Mucosa of gallbladder (tissue), 1 donor: ENCODE results near the gene MPRIP. TPM values are rescaled to one million over a fixed set of nuclear protein-coding genes. Genes with fewer than 3 reads are reported as not detected.
"Not testable (repeated sequence)": the region's sequence is repeated elsewhere in the genome, so short reads cannot be mapped to it uniquely, and the experiment has no call there.

Source experiments
- DNase-seq: peaks from one replicate; pipeline ENCODE4 v3.0.0-alpha.2; 2020; ENCODE audit warnings: low spot score
- total RNA-seq: library from RNA; stranded (reverse); gene quantifications from one replicate; pipeline ENCODE4 v1.2.1, GENCODE V29; 2021
- donor health status: DM: no; HTN: no; CAD: no.

MPRIP gene
- total RNA-seq, 1 donor from 2014 or later = 263 TPM

DNA sequence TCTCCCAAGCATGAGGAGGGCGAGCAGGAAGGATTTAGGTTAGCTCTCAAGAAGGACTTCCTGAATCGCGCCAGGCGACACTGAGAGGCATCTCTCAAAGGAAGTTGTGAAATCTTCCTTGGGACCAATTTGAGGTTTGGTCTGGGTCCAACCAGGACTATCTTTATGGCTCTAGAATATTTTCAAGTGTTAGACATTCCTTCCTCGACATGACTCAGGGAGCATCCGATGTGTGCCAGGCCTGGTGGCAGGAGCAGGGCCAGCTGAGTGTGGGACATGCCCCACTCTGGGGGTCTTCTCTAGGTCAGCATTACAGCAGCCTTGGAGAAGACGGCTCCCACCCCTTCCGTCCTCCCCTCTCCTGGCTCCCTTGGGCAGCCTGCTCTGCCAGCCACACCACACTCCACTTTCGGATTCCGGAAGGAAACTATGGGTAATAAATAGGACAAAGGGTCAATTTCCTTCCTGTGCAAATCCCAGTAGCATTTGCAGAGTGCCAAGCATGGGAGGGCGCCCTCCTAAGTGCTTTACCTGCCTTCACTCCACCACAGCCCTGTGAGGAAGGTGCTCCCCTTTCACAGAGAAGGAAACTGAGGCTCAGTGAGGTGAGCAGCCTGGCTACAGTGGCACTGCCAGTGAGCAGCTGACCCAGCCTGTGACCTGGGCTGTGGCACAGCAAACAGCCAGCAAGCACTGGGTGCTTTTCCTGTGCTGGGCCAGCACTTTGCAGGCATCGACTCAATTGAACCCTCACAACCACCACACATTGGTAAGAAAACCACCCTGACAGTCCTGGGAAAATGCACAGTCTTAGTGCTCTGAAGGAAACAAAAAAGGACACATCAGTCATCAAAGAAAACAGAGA, 31.0 kb upstream of the MPRIP start:
- DNase-seq = peak; percentile 53

- DNase-seq = not testable (repeated sequence)
Measured at GRCh38 chr17:17013828-17014747, 28.2 kb upstream of the MPRIP start.

- not testable (repeated sequence) for DNase-seq
Measured at GRCh38 chr17:17014748-17015124, 27.5 kb upstream of the MPRIP start.

DNA sequence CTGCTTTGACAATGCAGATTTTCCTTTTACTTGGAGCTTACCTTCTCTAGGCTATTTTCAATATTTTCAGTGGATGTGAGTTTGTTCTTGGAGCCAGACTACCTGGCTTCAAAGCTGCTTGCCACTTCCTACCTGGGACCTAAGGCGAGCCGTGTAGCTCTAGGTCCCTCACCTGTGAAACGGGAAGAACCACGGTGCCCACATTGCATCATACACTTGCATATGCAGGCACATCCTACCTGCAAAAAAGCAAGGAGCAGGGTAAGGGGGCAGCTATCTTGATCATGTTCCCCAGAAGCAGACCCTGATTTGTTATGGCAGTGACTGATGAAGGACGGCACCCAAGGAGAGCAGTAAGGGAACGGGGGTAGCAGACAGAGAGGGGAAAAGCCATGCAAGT, 27.0 kb upstream of the MPRIP start:
- DNase-seq = no peak

- not testable (repeated sequence) for DNase-seq
Measured at GRCh38 chr17:17016199-17017197, 25.8 kb upstream of the MPRIP start.

- no peak for DNase-seq
Measured at GRCh38 chr17:17017343-17018014, 24.8 kb upstream of the MPRIP start.

DNA sequence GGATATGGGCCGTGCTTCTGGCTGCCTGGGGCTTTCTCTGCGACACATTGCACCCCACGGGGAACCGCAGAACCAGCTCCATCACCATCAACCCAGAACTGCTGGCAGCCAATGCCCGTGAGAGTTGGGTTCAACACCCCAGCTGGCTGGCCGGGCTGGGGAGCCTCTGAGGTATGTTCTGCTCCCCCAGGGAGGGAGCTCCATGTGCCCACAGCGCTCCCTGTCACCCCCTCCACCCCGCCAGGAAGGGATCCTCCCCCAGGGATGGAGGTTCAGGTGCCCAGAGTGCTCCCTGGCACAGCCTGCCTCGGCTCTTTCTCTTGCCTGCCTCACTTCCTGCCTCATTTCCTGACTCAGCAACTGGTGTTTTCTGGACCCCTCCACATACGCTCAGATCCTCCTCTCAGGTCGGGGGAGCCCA, 24.2 kb upstream of the MPRIP start:
- no peak for DNase-seq

- DNase-seq = peak; percentile 77
Measured at GRCh38 chr17:17018612-17019429, 23.4 kb upstream of the MPRIP start.

DNA sequence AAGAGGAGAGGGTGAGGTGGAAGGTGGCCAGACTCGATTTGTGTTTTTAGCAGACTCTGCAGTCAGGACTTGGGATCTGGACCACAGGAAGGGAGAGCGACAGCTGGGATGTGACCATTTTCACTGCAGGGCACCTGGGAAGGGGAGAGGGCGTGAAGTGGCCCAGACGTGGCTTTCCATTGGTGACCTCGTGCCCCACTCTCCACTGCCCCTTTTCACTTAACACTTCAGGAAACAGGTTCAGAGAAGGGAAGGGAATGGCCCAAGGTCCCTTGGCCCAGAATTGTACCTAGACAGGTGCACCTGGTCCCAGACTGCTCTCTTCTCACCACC, 22.9 kb upstream of the MPRIP start:
- DNase-seq = no peak

GRCh38 chr17:17019891-17020456, 22.3 kb upstream of the MPRIP start:
- no peak for DNase-seq

GRCh38 chr17:17020821-17021193, 21.4 kb upstream of the MPRIP start:
- no peak for DNase-seq

DNA sequence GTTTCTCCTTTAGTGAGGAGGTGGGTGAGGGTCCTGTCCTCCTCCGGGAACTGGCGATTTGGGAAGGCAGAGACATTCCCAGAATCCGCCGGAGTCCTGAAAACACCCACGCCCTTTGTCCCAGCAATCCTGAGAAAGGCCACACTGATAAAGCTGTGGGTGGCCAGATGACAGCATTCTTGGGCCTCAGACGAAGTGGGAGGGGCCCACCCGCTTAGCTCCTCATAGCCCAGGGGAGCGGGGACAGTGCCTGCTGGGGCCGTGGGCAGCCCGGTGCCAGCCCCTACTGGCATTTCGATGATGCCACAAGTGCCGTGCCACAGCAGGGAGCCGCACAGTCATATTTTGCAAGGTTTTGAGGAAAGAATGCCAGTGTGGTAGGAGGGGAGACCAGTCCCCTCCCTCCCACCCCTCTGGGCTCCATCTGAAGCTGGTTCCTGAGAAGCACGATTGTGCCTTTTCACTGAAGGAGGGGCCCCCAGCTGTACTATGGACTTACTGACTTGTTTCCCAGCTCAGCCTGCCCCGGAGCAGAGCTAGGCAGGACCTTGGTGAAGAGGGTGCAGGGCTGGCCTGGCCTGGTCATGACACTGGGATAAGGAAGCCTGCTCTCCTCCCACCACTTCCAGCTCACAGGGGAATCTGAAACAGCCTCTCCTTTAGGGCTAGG, 20.9 kb upstream of the MPRIP start:
- peak; percentile 64 for DNase-seq

GRCh38 chr17:17022011-17022410, 20.2 kb upstream of the MPRIP start:
- DNase-seq = no peak

DNA sequence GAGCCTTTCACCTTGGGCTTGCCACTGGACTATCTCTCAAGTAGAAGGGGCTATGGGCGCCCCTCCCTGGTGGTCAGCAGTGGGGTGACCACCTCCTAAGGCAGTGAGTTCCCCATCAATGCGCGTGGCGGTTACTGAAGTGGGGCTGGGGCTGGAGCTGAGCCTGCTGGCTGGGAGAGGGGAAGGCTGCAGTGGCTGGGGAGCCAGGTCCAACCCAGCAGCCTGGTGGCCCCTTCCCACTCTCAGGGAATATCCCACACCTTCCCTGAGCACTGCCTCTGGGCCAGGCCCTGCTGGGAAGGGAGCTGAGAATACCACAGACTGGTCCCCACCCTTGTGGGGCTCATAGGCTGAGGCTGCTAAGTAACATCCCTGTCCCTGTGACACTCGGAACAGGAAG, 19.8 kb upstream of the MPRIP start:
- no peak for DNase-seq

DNA sequence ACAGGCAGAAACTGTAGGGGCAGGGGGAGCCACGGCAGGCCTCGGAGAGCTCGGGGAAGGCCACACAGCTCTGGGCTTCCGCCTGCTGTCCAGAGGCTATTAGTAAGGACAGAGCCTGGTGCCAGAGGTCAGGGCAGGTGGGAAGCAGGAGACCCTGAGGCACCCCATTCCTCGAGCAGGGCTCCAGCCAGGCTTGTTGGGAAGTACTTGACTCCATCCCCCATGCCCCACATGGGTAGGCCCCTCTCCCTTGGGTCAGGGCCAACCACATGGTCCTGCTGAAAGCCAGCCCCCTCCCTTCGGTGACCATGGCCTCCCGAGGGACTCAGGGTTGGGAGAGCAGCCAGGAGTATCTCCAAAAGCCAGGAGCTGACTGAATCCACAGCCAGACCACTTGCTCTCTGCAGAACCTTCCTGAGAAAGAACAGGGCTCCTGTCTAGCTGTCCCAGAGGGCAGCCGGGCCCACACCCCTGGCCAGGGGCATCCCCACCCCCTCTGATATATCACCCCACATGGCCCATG, 17.4 kb upstream of the MPRIP start:
- no peak for DNase-seq

DNA sequence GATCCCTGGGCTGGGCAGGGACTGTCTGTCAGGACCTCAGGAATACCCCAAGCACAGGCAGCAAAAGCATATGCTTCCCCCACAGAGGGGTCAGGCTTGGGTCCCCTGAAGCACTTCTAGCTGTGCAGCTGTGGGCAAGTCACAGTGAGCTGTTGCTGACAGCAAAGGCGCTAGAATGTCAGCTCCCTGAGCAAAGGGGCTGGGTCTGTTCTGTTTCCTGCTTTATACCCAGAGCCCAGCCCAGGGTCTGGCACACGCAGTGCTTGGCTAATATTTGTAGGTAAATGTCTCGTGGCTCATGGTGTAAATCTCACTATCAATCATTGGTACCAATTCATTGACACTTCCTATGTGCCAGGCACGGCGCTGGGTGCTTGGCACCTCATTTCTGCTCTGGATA, 16.6 kb upstream of the MPRIP start:
- no peak for DNase-seq

DNA sequence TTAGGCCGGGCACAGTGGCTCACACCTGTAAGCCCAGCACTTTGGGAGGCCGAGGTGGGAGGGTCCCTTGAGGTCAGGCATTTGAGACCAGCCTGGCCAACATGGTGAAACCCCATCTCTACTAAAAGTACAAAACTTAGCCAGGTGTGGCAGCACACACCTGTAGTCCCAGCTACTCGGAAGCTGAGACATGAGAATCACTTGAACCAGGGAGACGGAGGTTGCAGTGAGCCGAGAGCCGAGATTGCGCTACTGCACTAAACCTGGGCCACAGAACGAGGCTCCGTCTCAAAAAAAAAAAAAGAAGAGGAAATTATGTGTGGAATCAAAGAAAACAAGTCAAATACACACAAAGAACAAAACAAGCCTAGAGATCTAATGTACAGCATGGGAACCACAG, 16.1 kb upstream of the MPRIP start:
- no peak for DNase-seq

- no peak for DNase-seq
Measured at GRCh38 chr17:17027442-17028058, 14.7 kb upstream of the MPRIP start.
